Measurements from ENCODE around the gene SLC39A7. TPM values are rescaled to one million over a fixed set of nuclear protein-coding genes. Genes with fewer than 3 reads are reported as not detected.
A peak's percentile ranks its signal among the peaks of the same experiment; 100 is the strongest.

The SLC39A7 gene
- total RNA-seq, 1 experiment from 2014 or later, result 119 TPM

- peaks cover 32% of the 10 kb centered on the region for H3K4me1 ChIP-seq (ENCODE audit: insufficient read depth, low read length, poor library complexity, severe bottlenecking)
- TF ChIP-seq, protein P1, sequence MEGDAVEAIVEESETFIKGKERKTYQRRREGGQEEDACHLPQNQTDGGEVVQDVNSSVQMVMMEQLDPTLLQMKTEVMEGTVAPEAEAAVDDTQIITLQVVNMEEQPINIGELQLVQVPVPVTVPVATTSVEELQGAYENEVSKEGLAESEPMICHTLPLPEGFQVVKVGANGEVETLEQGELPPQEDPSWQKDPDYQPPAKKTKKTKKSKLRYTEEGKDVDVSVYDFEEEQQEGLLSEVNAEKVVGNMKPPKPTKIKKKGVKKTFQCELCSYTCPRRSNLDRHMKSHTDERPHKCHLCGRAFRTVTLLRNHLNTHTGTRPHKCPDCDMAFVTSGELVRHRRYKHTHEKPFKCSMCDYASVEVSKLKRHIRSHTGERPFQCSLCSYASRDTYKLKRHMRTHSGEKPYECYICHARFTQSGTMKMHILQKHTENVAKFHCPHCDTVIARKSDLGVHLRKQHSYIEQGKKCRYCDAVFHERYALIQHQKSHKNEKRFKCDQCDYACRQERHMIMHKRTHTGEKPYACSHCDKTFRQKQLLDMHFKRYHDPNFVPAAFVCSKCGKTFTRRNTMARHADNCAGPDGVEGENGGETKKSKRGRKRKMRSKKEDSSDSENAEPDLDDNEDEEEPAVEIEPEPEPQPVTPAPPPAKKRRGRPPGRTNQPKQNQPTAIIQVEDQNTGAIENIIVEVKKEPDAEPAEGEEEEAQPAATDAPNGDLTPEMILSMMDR (conservative IDR thresholded peaks at IDR 0.05; ENCODE audit: low read depth, low read length), result no peak
- TF ChIP-seq EZH2 (IDR thresholded peaks at IDR 0.05; ENCODE audit: borderline replicate concordance, low read depth, low read length, poor library complexity, severe bottlenecking), result no peak
- no peaks in the 10 kb centered on the region for H3K27me3 ChIP-seq (replicated peaks; ENCODE audit: insufficient read depth, low read depth, low read length, poor library complexity)
- ChIA-PET POLR2A (ENCODE audit: low non-redundant PET) (no interaction called here), CTCF (no interaction called here)
- peak overlapping the region; percentile 95 for H3K27ac ChIP-seq (ENCODE audit: low read depth, low read length, poor library complexity, severe bottlenecking)
- TSS peak; percentile 75 for BruUV-seq (replicated peaks)
- no peak for DNase-seq (ENCODE audit: low spot score)
- H3K36me3 ChIP-seq (ENCODE audit: insufficient read depth, low read length, poor library complexity, severe bottlenecking), result peaks cover 40% of the 10 kb centered on the region
- no peaks in the 10 kb centered on the region for H3K9me3 ChIP-seq (ENCODE audit: low read depth, low read length, poor library complexity, severe bottlenecking)
- peak overlapping the region; percentile 80 for H3K4me3 ChIP-seq (ENCODE audit: low read depth, low read length, poor library complexity, severe bottlenecking)
- intact Hi-C loops (cut with micrococcal nuclease; ENCODE audit: unreplicated experiment), result loop anchor here (2.0 to 10.0 kb wide), 3 partner anchors 48 to 194 kb away; partner anchors contain the start of genes KIFC1 and RGL2
Measured at GRCh38 chr6:33201147-33201545, 479 bp downstream of the SLC39A7 start.

DNA sequence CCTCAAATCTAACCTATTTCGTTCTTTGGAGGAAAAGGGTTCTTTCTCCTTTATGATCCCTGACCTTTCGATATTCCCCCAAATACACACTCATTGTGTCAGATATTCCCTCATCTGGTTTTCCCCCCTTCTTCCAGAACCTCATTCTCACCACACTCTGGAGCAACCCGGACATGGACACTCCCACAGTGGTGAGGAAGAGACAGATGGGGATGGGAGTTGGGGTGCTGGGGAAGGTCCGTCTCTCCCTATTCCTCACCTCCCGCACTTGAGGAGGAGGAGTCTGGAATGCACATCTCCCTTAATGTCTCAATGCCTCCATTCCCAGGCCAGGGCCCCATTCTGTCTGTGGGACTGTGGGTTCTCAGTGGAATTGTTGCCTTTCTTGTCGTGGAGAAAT lies 1.3 kb downstream of the SLC39A7 start:
- peak overlapping the region; percentile 80 for H3K4me3 ChIP-seq (ENCODE audit: low read depth, low read length, poor library complexity, severe bottlenecking)
- peak overlapping the region; percentile 95 for H3K27ac ChIP-seq (ENCODE audit: low read depth, low read length, poor library complexity, severe bottlenecking)
- peaks cover 32% of the 10 kb centered on the region for H3K36me3 ChIP-seq (ENCODE audit: insufficient read depth, low read length, poor library complexity, severe bottlenecking)
- no peaks in the 10 kb centered on the region for H3K27me3 ChIP-seq (replicated peaks; ENCODE audit: insufficient read depth, low read depth, low read length, poor library complexity)
- DNase-seq (ENCODE audit: low spot score), result no peak
- TF ChIP-seq, protein P1 (conservative IDR thresholded peaks at IDR 0.05; ENCODE audit: low read depth, low read length), result no peak
- no peak for TF ChIP-seq EZH2 (IDR thresholded peaks at IDR 0.05; ENCODE audit: borderline replicate concordance, low read depth, low read length, poor library complexity, severe bottlenecking)
- no TSS peak for BruUV-seq (replicated peaks)
- ChIA-PET CTCF (no interaction called here), POLR2A (ENCODE audit: low non-redundant PET) (no interaction called here)
- intact Hi-C loops (cut with micrococcal nuclease; ENCODE audit: unreplicated experiment), result loop anchor here (2.0 to 10.0 kb wide), 3 partner anchors 47 to 193 kb away; partner anchors contain the start of genes KIFC1 and RGL2
- H3K9me3 ChIP-seq (ENCODE audit: low read depth, low read length, poor library complexity, severe bottlenecking), result no peaks in the 10 kb centered on the region
- H3K4me1 ChIP-seq (ENCODE audit: insufficient read depth, low read length, poor library complexity, severe bottlenecking), result peaks cover 40% of the 10 kb centered on the region

DNA sequence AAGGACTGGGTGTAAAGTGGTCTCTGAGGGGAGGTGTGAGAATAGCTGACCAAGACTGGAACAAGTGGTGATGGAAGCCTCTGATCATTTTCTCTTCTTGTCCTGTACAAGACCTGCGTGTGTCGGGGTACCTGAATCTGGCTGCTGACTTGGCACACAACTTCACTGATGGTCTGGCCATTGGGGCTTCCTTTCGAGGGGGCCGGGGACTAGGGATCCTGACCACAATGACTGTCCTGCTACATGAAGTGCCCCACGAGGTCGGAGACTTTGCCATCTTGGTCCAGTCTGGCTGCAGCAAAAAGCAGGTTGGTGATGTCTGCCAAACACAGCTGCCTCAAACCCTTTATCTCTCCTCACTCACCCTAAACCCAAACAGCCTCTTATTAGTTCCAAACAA lies 2.1 kb downstream of the SLC39A7 start:
- peaks cover 44% of the 10 kb centered on the region for H3K4me1 ChIP-seq (ENCODE audit: insufficient read depth, low read length, poor library complexity, severe bottlenecking)
- no TSS peak for BruUV-seq (replicated peaks)
- TF ChIP-seq EZH2 (IDR thresholded peaks at IDR 0.05; ENCODE audit: borderline replicate concordance, low read depth, low read length, poor library complexity, severe bottlenecking), result no peak
- TF ChIP-seq, protein P1 (conservative IDR thresholded peaks at IDR 0.05; ENCODE audit: low read depth, low read length), result no peak
- no peaks in the 10 kb centered on the region for H3K27me3 ChIP-seq (replicated peaks; ENCODE audit: insufficient read depth, low read depth, low read length, poor library complexity)
- DNase-seq (ENCODE audit: low spot score), result no peak
- no peaks in the 10 kb centered on the region for H3K9me3 ChIP-seq (ENCODE audit: low read depth, low read length, poor library complexity, severe bottlenecking)
- ChIA-PET POLR2A (ENCODE audit: low non-redundant PET) (no interaction called here), CTCF (no interaction called here)
- H3K27ac ChIP-seq (ENCODE audit: low read depth, low read length, poor library complexity, severe bottlenecking), result no peak overlapping the region
- H3K36me3 ChIP-seq (ENCODE audit: insufficient read depth, low read length, poor library complexity, severe bottlenecking), result peaks cover 24% of the 10 kb centered on the region
- intact Hi-C loops (cut with micrococcal nuclease; ENCODE audit: unreplicated experiment), result loop anchor here (5.0 to 10.0 kb wide), 2 partner anchors 95 to 192 kb away; partner anchors contain the start of genes KIFC1 and RGL2
- H3K4me3 ChIP-seq (ENCODE audit: low read depth, low read length, poor library complexity, severe bottlenecking), result no peak overlapping the region
